Erythroblast (primary cell): ENCODE data around the gene GJC1.

Experiments used
- GATA1 ChIP-seq: IDR thresholded peaks from 2 replicates; pipeline ENCODE4 v1.6.1; 2011; ENCODE audit warnings: low read depth, mild to moderate bottlenecking, control low read depth, low read length, moderate library complexity
- POLR2A ChIP-seq: IDR thresholded peaks from 2 replicates; pipeline ENCODE4 v1.6.1; 2011; ENCODE audit warnings: mild to moderate bottlenecking, low read length

- TF ChIP-seq POLR2A, result no peak
- TF ChIP-seq GATA1, result no peak
Observed at GRCh38 chr17:44848961-44849489, 18.9 kb upstream of the GJC1 start.
